ENCODE measurements around the gene EOMES. TPM values are rescaled to one million over a fixed set of nuclear protein-coding genes. Genes with fewer than 3 reads are reported as not detected.
"Not testable (repeated sequence)": the region's sequence is repeated elsewhere in the genome, so short reads cannot be mapped to it uniquely, and the experiment has no call there.

The EOMES gene
- not detected for total RNA-seq (ENCODE audit: unreplicated experiment)
- long read RNA-seq, result 0 reads

DNA sequence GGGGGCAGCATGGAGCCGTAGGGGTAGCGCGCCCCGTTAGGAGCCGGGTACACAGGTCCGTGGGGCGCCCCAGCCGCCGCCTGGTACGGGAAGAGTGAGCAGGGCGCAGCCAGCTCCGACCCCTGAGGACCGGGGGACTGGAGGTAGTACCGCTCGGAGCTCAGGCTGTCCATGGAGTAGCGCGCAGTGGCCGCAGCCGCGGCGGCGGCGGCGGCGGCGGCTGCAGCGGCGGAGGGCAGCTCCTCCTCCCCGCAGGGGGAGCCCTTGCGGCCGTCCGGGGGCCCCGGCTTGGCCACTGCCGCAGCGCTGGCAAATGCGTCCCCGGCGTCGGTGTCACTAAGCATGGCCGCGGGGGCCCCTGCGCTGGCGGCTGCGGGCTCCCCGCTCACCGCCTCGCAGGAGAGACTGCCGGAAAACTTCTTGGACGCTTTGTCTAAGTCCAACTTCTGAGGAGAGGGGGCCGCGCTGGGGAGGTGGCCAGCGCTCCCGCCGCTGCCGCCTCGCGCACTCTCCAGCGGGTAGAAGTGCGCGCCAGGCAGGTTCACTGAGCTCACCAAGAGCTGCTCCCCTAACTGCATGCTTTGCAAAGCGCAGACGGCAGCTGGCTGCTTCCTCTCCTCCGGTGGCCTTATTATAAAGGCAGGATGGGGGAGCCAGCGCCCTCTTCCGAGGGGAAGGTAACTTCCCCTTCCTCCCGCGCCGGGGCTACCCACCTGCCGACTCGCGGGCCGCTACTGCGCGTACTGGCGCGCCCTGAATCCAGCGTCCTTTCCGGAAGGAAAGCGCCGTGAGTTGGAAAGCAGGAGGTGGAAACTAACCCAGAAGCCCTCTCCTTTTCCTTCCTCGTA lies at the start of gene EOMES:
Gene EOMES, minus strand, starts transcription at position 607 of the 848 bp plus-strand sequence. Its CDS starts 29 bp downstream, at position 578.
- Mint-ChIP-seq H3K27ac (ENCODE audit: unreplicated experiment) (no peak within 1 kb of the TSS), H3K36me3 (ENCODE audit: unreplicated experiment) (no peaks in the 10 kb centered on the region), H3K4me1 (ENCODE audit: low read depth, unreplicated experiment) (peaks cover 17% of the 10 kb centered on the region), H3K27me3 (ENCODE audit: unreplicated experiment) (peaks cover 66% of the 10 kb centered on the region), H3K9me3 (ENCODE audit: unreplicated experiment) (peaks cover 7% of the 10 kb centered on the region), H3K4me3 (ENCODE audit: unreplicated experiment) (peak within 1 kb of the TSS; percentile 79)
- TF ChIP-seq CTCF (IDR thresholded peaks at IDR 0.05; ENCODE audit: partially characterized antibody, unreplicated experiment), result peak; percentile 20
- peak; percentile 70 for DNase-seq

- not testable (repeated sequence) for H3K4me3 Mint-ChIP-seq (ENCODE audit: unreplicated experiment); H3K9me3 Mint-ChIP-seq (ENCODE audit: unreplicated experiment); H3K36me3 Mint-ChIP-seq (ENCODE audit: unreplicated experiment); H3K27ac Mint-ChIP-seq (ENCODE audit: unreplicated experiment); DNase-seq; H3K27me3 Mint-ChIP-seq (ENCODE audit: unreplicated experiment); H3K4me1 Mint-ChIP-seq (ENCODE audit: low read depth, unreplicated experiment)
Measured at GRCh38 chr3:27770384-27770783, 48.3 kb upstream of the EOMES start.

- Mint-ChIP-seq H3K27me3 (ENCODE audit: unreplicated experiment) (no peaks in the 10 kb centered on the region), H3K4me3 (ENCODE audit: unreplicated experiment) (no peak overlapping the region), H3K9me3 (ENCODE audit: unreplicated experiment) (no peaks in the 10 kb centered on the region), H3K27ac (ENCODE audit: unreplicated experiment) (no peak overlapping the region), H3K36me3 (ENCODE audit: unreplicated experiment) (no peaks in the 10 kb centered on the region), H3K4me1 (ENCODE audit: low read depth, unreplicated experiment) (no peaks in the 10 kb centered on the region)
- DNase-seq, result no peak
- no peak for TF ChIP-seq CTCF (IDR thresholded peaks at IDR 0.05; ENCODE audit: partially characterized antibody, unreplicated experiment)
Measured at GRCh38 chr3:27767000-27767399, 44.9 kb upstream of the EOMES start.

DNA sequence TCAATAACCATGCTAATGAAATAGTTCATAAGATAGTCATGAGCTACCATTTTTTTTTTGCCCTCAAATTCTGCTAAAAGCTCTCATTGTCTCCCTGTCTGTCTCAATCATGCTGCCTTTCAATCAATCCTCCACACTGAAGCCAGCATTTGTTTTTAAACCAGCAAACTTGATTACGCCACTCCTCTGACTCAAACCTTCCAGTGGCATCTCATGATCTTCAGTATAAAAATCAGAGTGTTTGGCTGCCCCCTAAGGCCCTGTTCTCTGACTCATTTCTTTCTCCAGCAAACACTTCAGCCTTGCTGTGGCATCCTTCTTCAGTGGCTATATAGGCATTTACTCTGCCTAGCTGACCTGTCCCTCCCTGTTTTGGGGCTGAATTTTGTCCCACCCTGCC lies 36.0 kb upstream of the EOMES start:
- H3K9me3 Mint-ChIP-seq (ENCODE audit: unreplicated experiment), result no peaks in the 10 kb centered on the region
- H3K4me3 Mint-ChIP-seq (ENCODE audit: unreplicated experiment), result no peak overlapping the region
- H3K27me3 Mint-ChIP-seq (ENCODE audit: unreplicated experiment), result no peaks in the 10 kb centered on the region
- no peak overlapping the region for H3K27ac Mint-ChIP-seq (ENCODE audit: unreplicated experiment)
- no peak for DNase-seq
- TF ChIP-seq CTCF (IDR thresholded peaks at IDR 0.05; ENCODE audit: partially characterized antibody, unreplicated experiment), result no peak
- no peaks in the 10 kb centered on the region for H3K36me3 Mint-ChIP-seq (ENCODE audit: unreplicated experiment)
- H3K4me1 Mint-ChIP-seq (ENCODE audit: low read depth, unreplicated experiment), result no peaks in the 10 kb centered on the region

GRCh38 chr3:27756877-27757276 lies 34.8 kb upstream of the EOMES start:
- Mint-ChIP-seq H3K9me3 (ENCODE audit: unreplicated experiment) (no peaks in the 10 kb centered on the region), H3K36me3 (ENCODE audit: unreplicated experiment) (no peaks in the 10 kb centered on the region), H3K4me3 (ENCODE audit: unreplicated experiment) (no peak overlapping the region), H3K27ac (ENCODE audit: unreplicated experiment) (no peak overlapping the region), H3K27me3 (ENCODE audit: unreplicated experiment) (no peaks in the 10 kb centered on the region), H3K4me1 (ENCODE audit: low read depth, unreplicated experiment) (no peaks in the 10 kb centered on the region)
- no peak for DNase-seq
- no peak for TF ChIP-seq CTCF (IDR thresholded peaks at IDR 0.05; ENCODE audit: partially characterized antibody, unreplicated experiment)

Measured in glutamatergic neuron (in vitro differentiated cells).